Mesenchymal stem cell (in vitro differentiated cells and primary cell): ENCODE measurements around the gene ABCC1.
A peak's percentile ranks its signal among the peaks of the same experiment; 100 is the strongest.

Experiments
- DNase-seq: peaks from one replicate; pipeline ENCODE4 v3.0.0-alpha.2; 2013
- H2AFZ ChIP-seq: one replicate; pipeline ENCODE4 v1.6.1; 2013; ENCODE audit warnings: low read depth, mild to moderate bottlenecking, control low read depth, inconsistent platforms, low read length, moderate library complexity
- H2AK5ac ChIP-seq: 2 replicates; pipeline ENCODE4 v1.6.1; 2013; ENCODE audit warnings: low read length, moderate library complexity, mild to moderate bottlenecking, inconsistent platforms; ENCODE audit not compliant: severe bottlenecking
- H2BK120ac ChIP-seq: one replicate; pipeline ENCODE4 v1.6.1; 2013; ENCODE audit warnings: low read depth, mild to moderate bottlenecking, inconsistent platforms, low read length, moderate library complexity
- H2BK12ac ChIP-seq, 2 experiments: one replicate each; pipeline ENCODE4 v1.6.1; 2013; ENCODE audit warnings: inconsistent platforms in 2 of 2, low read length in 2 of 2, mild to moderate bottlenecking in 2 of 2, moderate library complexity in 2 of 2, control low read depth in 1 of 2
- H2BK15ac ChIP-seq: one replicate; pipeline ENCODE4 v1.6.1; 2013; ENCODE audit warnings: mild to moderate bottlenecking, low read depth, inconsistent platforms; ENCODE audit not compliant: poor library complexity, severe bottlenecking
- H2BK5ac ChIP-seq: 2 replicates; pipeline ENCODE4 v1.6.1; 2013; ENCODE audit warnings: low read depth, mild to moderate bottlenecking, low read length, control low read depth, inconsistent platforms; ENCODE audit not compliant: poor library complexity, severe bottlenecking
- H3K14ac ChIP-seq, 2 experiments: one replicate each; pipeline ENCODE4 v1.6.1; 2013; ENCODE audit warnings: inconsistent platforms in 2 of 2, low read length in 2 of 2, control low read depth in 1 of 2, mild to moderate bottlenecking in 1 of 2, moderate library complexity in 1 of 2
- H3K18ac ChIP-seq, 2 experiments: one replicate each; pipeline ENCODE4 v1.6.1; 2013; ENCODE audit warnings: inconsistent platforms in 2 of 2, low read length in 2 of 2, control low read depth in 1 of 2, low read depth in 1 of 2, mild to moderate bottlenecking in 1 of 2
- H3K23ac ChIP-seq, 2 experiments: one replicate each; pipeline ENCODE4 v1.6.1; 2013; ENCODE audit warnings: inconsistent platforms in 2 of 2, low read length in 2 of 2, mild to moderate bottlenecking in 2 of 2, moderate library complexity in 2 of 2, control low read depth in 1 of 2
- H3K27ac ChIP-seq: 2 replicates; pipeline ENCODE4 v1.5.1; 2013; ENCODE audit warnings: mild to moderate bottlenecking, moderate library complexity, low read length, control low read depth, inconsistent platforms; ENCODE audit not compliant: poor library complexity, severe bottlenecking
- H3K27me3 ChIP-seq, 2 experiments: 2 replicates each; pipeline versions ENCODE4 v1.6.1 to v1.7.0; 2013; ENCODE audit warnings: low read length in 2 of 2, mild to moderate bottlenecking in 2 of 2, moderate library complexity in 2 of 2, control low read depth in 1 of 2, inconsistent platforms in 1 of 2; ENCODE audit not compliant: control insufficient read depth in 1 of 2, insufficient read depth in 1 of 2
- H3K36me3 ChIP-seq, 2 experiments: 2 replicates each; pipeline versions ENCODE4 v1.6.1 to v1.7.0; 2013; ENCODE audit warnings: low read length in 2 of 2, control low read depth in 1 of 2, inconsistent platforms in 1 of 2, low read depth in 1 of 2, mild to moderate bottlenecking in 1 of 2; ENCODE audit not compliant: insufficient read depth in 2 of 2, control insufficient read depth in 1 of 2
- H3K4ac ChIP-seq, 2 experiments: one replicate each; pipeline ENCODE4 v1.6.1; 2013; ENCODE audit warnings: inconsistent platforms in 2 of 2, low read length in 2 of 2, mild to moderate bottlenecking in 2 of 2, moderate library complexity in 2 of 2, control low read depth in 1 of 2, low read depth in 1 of 2
- H3K4me1 ChIP-seq: 2 replicates; pipeline ENCODE4 v1.6.1; 2013; ENCODE audit warnings: low read depth, low read length, control low read depth; ENCODE audit not compliant: control insufficient read depth, insufficient read depth
- H3K4me2 ChIP-seq: 2 replicates; pipeline ENCODE4 v1.6.1; 2013; ENCODE audit warnings: low read length, mild to moderate bottlenecking, inconsistent platforms; ENCODE audit not compliant: poor library complexity, severe bottlenecking
- H3K4me3 ChIP-seq, 2 experiments: 2 replicates each; pipeline versions ENCODE4 v1.5.1 to v1.7.0; 2013; ENCODE audit warnings: low read length in 2 of 2, mild to moderate bottlenecking in 2 of 2, control low read depth in 1 of 2, low read depth in 1 of 2; ENCODE audit not compliant: insufficient read depth in 1 of 2
- H3K79me1 ChIP-seq: replicated peaks from 2 replicates; pipeline ENCODE4 v1.6.1; 2013; ENCODE audit warnings: mild to moderate bottlenecking, control low read depth, low read length, inconsistent platforms; ENCODE audit not compliant: poor library complexity, severe bottlenecking
- H3K9ac ChIP-seq: 2 replicates; pipeline ENCODE4 v1.7.0; 2013; ENCODE audit warnings: mild to moderate bottlenecking, low read length, moderate library complexity
- H3K9me3 ChIP-seq: 2 replicates; pipeline ENCODE4 v1.7.0; 2013; ENCODE audit warnings: mild to moderate bottlenecking, low read length; ENCODE audit not compliant: control insufficient read depth
- H4K8ac ChIP-seq: one replicate; pipeline ENCODE4 v1.6.1; 2013; ENCODE audit warnings: inconsistent platforms, mild to moderate bottlenecking, low read length, moderate library complexity
- H4K91ac ChIP-seq: one replicate; pipeline ENCODE4 v1.6.1; 2013; ENCODE audit warnings: mild to moderate bottlenecking, low read length, inconsistent platforms
- WGBS: methylation state at CpG from one replicate; pipeline ENCODE4 v1.1.7; 2013; ENCODE audit warnings: mixed read lengths; 5-methylcytosine and 5-hydroxymethylcytosine counted together

Gene ABCC1

DNA sequence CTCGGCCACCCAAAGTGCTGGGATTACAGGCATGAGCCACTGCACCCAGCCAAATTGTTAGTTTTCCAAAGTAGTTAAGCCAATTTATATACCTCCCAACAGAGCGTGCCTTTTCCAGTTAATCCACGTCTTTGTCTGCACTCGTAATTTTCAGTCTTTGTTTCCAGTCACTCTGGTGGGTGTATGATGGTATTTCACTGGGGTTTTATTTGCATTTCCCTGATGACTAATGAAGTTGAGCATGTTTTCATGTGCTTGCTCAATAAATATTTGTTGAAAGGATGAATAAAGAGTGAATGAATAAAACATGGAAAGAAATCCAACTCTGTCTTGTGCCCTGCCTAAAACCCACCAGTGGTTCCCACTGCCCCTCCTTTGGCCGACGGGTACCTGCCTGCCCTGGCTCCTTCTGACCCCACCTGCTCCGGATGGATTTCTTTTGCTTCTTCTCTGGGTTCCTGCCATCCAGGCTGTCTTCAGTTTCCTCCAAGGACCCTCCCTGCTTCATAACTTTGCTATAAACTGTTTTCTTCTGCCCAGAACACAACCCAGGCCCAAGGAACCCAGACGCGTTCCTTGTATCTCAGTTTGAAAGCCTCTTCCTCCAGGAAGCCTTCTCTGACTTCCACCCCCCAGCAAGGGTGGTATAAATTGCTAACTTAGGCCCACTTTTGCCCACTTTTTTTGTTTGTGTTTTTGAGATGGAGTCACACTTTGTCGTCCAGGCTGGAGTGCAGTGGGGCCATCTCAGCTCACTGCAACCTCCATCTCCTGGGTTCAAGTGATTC lies 3.0 kb upstream of the ABCC1 start:
- no peak overlapping the region for H2BK15ac ChIP-seq
- no peak overlapping the region for H4K91ac ChIP-seq
- no peaks in the 10 kb centered on the region for H3K36me3 ChIP-seq
- H3K4ac ChIP-seq: no peak overlapping the region
- H3K79me1 ChIP-seq: peaks cover 8% of the 10 kb centered on the region
- no peak overlapping the region for H2BK5ac ChIP-seq
- H2AFZ ChIP-seq: peak overlapping the region; percentile 53
- peak; percentile 68 for DNase-seq
- H3K4me2 ChIP-seq: no peak overlapping the region
- no peak overlapping the region for H2BK120ac ChIP-seq
- no peak overlapping the region for H3K27ac ChIP-seq
- H4K8ac ChIP-seq: no peak overlapping the region
- no peaks in the 10 kb centered on the region for H3K27me3 ChIP-seq
- H3K23ac ChIP-seq: no peak overlapping the region
- peak overlapping the region in 1 of 2 experiments; percentile 6 for H3K4me3 ChIP-seq
- H3K9me3 ChIP-seq: no peaks in the 10 kb centered on the region
- H3K9ac ChIP-seq: peak overlapping the region; percentile 54
- peaks cover 6% of the 10 kb centered on the region for H3K4me1 ChIP-seq
- H3K18ac ChIP-seq: peak overlapping the region in 1 of 2 experiments; percentile 44
- H2BK12ac ChIP-seq: peak overlapping the region in 1 of 2 experiments; percentile 86
- WGBS: 76% methylated on average over 10 of the region's 10 CpGs
- no peak overlapping the region for H2AK5ac ChIP-seq
- H3K14ac ChIP-seq: no peak overlapping the region

DNA sequence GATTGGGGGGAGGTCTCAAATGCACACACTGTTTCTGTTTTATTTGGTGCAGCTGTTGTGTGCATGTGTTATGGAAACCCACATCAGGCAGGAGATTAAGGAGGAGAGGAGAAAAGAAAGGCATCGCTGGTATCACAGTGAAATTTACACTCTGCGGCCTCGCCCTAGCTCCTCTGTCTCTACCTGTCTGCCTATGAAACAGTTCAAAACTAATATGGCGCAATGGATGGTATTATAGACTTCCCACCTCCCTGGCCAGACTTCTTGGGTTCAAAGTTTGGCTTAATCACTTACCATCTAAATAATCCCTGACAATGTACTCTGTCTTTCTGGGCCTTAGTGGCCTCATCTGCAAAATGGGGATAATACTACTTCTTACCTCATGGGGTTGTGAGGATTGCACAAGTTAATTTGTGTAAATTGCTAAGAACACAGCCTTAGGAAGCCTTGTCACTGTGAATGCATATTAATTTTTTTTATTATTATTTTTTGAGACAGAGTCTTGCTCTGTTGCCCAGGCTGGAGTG lies 1.4 kb upstream of the ABCC1 start:
- Histone ChIP-seq H2BK12ac (no peak overlapping the region), H3K18ac (no peak overlapping the region), H3K4me2 (no peak overlapping the region), H3K27ac (no peak overlapping the region), H3K36me3 (no peaks in the 10 kb centered on the region), H3K9ac (no peak overlapping the region), H3K4me1 (peaks cover 8% of the 10 kb centered on the region), H2AK5ac (no peak overlapping the region), H3K23ac (no peak overlapping the region), H2AFZ (no peak overlapping the region), H2BK15ac (no peak overlapping the region), H3K4ac (peak overlapping the region in 1 of 2 experiments; percentile 35), H3K9me3 (no peaks in the 10 kb centered on the region), H3K27me3 (no peaks in the 10 kb centered on the region), H4K8ac (no peak overlapping the region), H3K4me3 (no peak overlapping the region), H2BK120ac (no peak overlapping the region), H3K79me1 (peaks cover 14% of the 10 kb centered on the region), H4K91ac (no peak overlapping the region), H2BK5ac (no peak overlapping the region), H3K14ac (no peak overlapping the region)
- 97% methylated on average over 3 of the region's 4 CpGs for WGBS
- DNase-seq: no peak

DNA sequence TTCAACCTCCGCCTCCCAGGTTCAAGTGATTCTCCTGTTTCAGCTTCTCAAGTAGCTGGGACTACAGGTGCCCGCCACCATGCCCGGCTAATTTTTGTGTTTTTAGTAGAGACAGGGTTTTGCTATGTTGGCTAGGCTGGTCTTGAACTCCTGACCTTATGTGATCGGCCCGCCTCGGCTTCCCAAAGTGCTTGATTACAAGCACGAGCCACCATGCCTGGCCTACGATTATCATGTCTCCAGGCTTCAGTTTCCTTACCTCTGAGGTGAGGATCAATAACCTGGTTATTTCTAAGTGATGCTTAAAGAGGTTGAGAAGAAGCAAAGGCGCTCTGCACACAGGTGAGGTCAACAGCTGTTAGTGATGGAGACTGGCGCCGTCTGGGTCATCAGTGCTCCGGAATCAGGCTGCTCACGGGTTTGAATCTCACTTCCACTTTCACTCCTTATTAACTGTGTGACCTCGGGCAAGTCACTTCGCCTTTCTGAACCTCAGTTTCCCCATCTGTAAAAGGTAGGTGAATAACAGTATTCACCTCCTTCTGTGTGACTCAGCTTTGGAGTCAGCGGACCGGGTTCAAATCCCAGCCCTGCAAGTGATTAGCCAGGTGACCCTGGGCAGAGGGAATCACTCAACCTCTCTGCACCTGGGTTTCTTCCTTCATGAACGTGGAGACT lies 745 bp upstream of the ABCC1 start:
- Histone ChIP-seq H3K36me3 (no peaks in the 10 kb centered on the region), H3K4me1 (peaks cover 8% of the 10 kb centered on the region), H2BK15ac (no peak overlapping the region), H3K14ac (no peak overlapping the region), H3K4me2 (peak overlapping the region; percentile 96), H3K4me3 (peak overlapping the region; percentile 80 to 85), H3K9ac (peak overlapping the region; percentile 90), H2BK5ac (no peak overlapping the region), H2AFZ (peak overlapping the region; percentile 74), H2BK12ac (peak overlapping the region; percentile 63 to 75), H2AK5ac (peak overlapping the region; percentile 2), H4K91ac (peak overlapping the region; percentile 80), H3K79me1 (peaks cover 20% of the 10 kb centered on the region), H3K27me3 (no peaks in the 10 kb centered on the region), H4K8ac (peak overlapping the region; percentile 29), H3K18ac (peak overlapping the region in 1 of 2 experiments; percentile 89), H3K27ac (no peak overlapping the region), H3K4ac (peak overlapping the region; percentile 24 to 71), H2BK120ac (no peak overlapping the region), H3K23ac (no peak overlapping the region), H3K9me3 (no peaks in the 10 kb centered on the region)
- no peak for DNase-seq
- 81% methylated on average over 17 of the region's 18 CpGs for WGBS
